Natural killer cell (primary cell): Measurements from ENCODE around the gene TEKT2. TPM values are rescaled to one million over a fixed set of nuclear protein-coding genes. Genes with fewer than 3 reads are reported as not detected.

ENCODE experiments used
- ATAC-seq, 3 donors: fragments of 150-1000 bp in 2 of 3; fragments of 200-7000 bp in 1 of 3; cut with Tn5 transposase; 1 replicate in 1 of 3; 2 replicates in 2 of 3; pipeline ENCODE4 v1.10.0; 2021; ENCODE audit warnings: mild to moderate bottlenecking in 2 of 3, moderate library complexity in 2 of 3
- DNase-seq, 2 donors: peaks; one replicate each; pipeline versions ENCODE4 v3.0.0 to v3.0.0-alpha.2; 2013 to 2021; ENCODE audit warnings: mixed read lengths in 1 of 2
- H3K27ac ChIP-seq: one replicate; pipeline ENCODE4 v1.5.1; 2013; ENCODE audit warnings: mild to moderate bottlenecking, low read length
- H3K27me3 ChIP-seq: one replicate; pipeline ENCODE4 v1.6.1; 2013; ENCODE audit warnings: low read length; ENCODE audit not compliant: control insufficient read depth, insufficient read depth
- H3K36me3 ChIP-seq: one replicate; pipeline ENCODE4 v1.6.1; 2013; ENCODE audit warnings: low read length; ENCODE audit not compliant: control insufficient read depth, insufficient read depth
- H3K4me1 ChIP-seq: one replicate; pipeline ENCODE4 v1.6.1; 2013; ENCODE audit warnings: low read length; ENCODE audit not compliant: control insufficient read depth, insufficient read depth
- H3K4me3 ChIP-seq: one replicate; pipeline ENCODE4 v1.5.1; 2013; ENCODE audit warnings: low read length
- H3K9me3 ChIP-seq: one replicate; pipeline ENCODE4 v1.6.1; 2013; ENCODE audit warnings: low read length; ENCODE audit not compliant: control insufficient read depth, insufficient read depth
- H3K27ac Mint-ChIP-seq, 2 donors: one replicate each; pipeline ENCODE4 v1.8.0; 2022; ENCODE audit warnings: mild to moderate bottlenecking in 2 of 2, mixed read lengths in 2 of 2, moderate library complexity in 1 of 2
- H3K27me3 Mint-ChIP-seq, 2 donors: one replicate each; pipeline ENCODE4 v1.8.0; 2022; ENCODE audit warnings: low read depth in 2 of 2, mixed read lengths in 2 of 2
- H3K36me3 Mint-ChIP-seq: one replicate; pipeline ENCODE4 v1.8.0; 2022; ENCODE audit warnings: mixed read lengths
- H3K4me1 Mint-ChIP-seq, 2 donors: one replicate each; pipeline ENCODE4 v1.8.0; 2022; ENCODE audit warnings: mixed read lengths in 2 of 2
- H3K4me3 Mint-ChIP-seq: one replicate; pipeline ENCODE4 v1.8.0; 2022; ENCODE audit warnings: mild to moderate bottlenecking, moderate library complexity, mixed read lengths
- H3K9me3 Mint-ChIP-seq, 2 donors: one replicate each; pipeline ENCODE4 v1.8.0; 2022; ENCODE audit warnings: mixed read lengths in 2 of 2
- WGBS: methylation state at CpG from one replicate; pipeline ENCODE4 v1.1.7; 2013; ENCODE audit warnings: missing lambda C conversion rate; ENCODE audit not compliant: insufficient coverage; 5-methylcytosine and 5-hydroxymethylcytosine counted together
- intact Hi-C: fragments of 100-400 bp; cut with micrococcal nuclease; formaldehyde crosslinking; loops from one replicate; pipeline ENCODE4 v1.14.2; 2022
- total RNA-seq, 4 donors: library from RNA; stranded (reverse); fragments of 120-200 nt in 1 of 4; gene quantifications; one replicate each; pipeline versions ENCODE4 v1.2.3 to v1.2.4, GENCODE V29; 2013 to 2022
- TF ChIP-seq, protein P1 (sequence below): fragments of 200-600 bp; IDR thresholded peaks from one replicate; pipeline ENCODE4 v1.8.0; 2022; ENCODE audit warnings: antibody characterized with exemption

The TEKT2 gene, protein sequence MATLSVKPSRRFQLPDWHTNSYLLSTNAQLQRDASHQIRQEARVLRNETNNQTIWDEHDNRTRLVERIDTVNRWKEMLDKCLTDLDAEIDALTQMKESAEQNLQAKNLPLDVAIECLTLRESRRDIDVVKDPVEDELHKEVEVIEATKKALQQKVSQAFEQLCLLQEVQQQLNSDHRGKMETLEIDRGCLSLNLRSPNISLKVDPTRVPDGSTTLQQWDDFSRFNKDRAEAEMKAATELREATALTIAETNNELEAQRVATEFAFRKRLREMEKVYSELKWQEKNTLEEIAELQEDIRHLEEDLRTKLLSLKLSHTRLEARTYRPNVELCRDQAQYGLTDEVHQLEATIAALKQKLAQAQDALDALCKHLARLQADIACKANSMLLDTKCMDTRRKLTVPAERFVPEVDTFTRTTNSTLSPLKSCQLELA
- total RNA-seq: under 1 TPM in 2 of 3 donors, not detected in 1; 0.24 to 0.35 TPM
- not detected for total RNA-seq (2013)

DNA sequence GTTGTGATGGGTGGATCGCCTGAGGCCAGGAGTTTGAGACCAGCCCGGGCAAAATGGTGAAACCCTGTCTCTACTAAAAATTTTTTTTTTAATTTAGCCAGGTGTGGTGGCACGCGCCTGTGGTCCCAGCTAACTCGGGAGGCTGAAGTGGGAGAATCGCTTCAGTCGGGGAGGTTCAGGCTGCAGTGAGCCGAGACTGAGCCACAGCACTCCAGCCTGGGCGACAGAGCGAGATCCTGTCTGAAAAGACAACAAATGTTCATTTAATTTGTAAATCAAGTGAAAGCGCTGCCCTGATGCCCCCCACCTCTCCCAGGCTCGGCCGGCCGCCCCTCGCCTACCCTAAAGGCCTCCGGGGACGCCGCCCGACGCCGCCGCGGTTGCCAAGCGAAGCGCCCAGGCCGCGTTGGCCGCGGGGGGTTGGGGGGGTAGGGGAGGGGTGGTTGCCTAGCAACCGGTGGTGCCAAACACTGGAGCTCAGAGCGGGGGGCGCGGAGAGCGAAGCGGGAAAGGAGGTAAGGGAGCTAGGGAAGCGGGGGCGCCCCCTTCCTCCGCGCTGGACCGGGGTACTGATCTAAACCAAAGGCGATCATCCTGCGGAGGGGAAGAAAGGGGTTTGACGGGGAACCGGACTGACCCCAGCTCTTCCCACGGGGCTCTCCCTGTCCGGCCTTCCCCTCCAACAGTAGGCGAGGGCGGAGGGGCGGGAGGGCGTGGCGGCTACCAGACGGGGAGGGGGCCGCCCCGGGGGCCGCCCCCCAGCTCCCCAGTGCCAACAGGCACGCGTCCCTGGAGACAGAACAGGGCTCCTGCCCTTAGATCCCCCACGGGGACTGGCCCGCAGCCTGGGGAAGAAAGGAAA, at the start of gene TEKT2:
Gene TEKT2, plus strand, starts transcription at position 460 of the 862 bp plus-strand sequence. CDS start 828 bp downstream, outside the sequence.
- TF ChIP-seq, protein P1, sequence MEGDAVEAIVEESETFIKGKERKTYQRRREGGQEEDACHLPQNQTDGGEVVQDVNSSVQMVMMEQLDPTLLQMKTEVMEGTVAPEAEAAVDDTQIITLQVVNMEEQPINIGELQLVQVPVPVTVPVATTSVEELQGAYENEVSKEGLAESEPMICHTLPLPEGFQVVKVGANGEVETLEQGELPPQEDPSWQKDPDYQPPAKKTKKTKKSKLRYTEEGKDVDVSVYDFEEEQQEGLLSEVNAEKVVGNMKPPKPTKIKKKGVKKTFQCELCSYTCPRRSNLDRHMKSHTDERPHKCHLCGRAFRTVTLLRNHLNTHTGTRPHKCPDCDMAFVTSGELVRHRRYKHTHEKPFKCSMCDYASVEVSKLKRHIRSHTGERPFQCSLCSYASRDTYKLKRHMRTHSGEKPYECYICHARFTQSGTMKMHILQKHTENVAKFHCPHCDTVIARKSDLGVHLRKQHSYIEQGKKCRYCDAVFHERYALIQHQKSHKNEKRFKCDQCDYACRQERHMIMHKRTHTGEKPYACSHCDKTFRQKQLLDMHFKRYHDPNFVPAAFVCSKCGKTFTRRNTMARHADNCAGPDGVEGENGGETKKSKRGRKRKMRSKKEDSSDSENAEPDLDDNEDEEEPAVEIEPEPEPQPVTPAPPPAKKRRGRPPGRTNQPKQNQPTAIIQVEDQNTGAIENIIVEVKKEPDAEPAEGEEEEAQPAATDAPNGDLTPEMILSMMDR: no peak
- peaks cover 19% of the 10 kb centered on the region for H3K4me1 ChIP-seq
- Mint-ChIP-seq H3K27ac (no peak within 1 kb of the TSS), H3K27me3 (peaks cover 12 to 28% of the 10 kb centered on the region in 2 donors), H3K36me3 (no peaks in the 10 kb centered on the region), H3K4me3 (no peak within 1 kb of the TSS), H3K4me1 (no peaks in the 10 kb centered on the region), H3K9me3 (no peaks in the 10 kb centered on the region)
- H3K9me3 ChIP-seq: no peaks in the 10 kb centered on the region
- no peak within 1 kb of the TSS for H3K27ac ChIP-seq
- WGBS: 17% methylated on average over 58 of the region's 59 CpGs
- DNase-seq (peak in 1 of 2 donors; percentile 43), ATAC-seq (no peak)
- no peaks in the 10 kb centered on the region for H3K36me3 ChIP-seq
- H3K27me3 ChIP-seq: peaks cover 6% of the 10 kb centered on the region
- no peak within 1 kb of the TSS for H3K4me3 ChIP-seq
- intact Hi-C loops: no loop called here

DNA sequence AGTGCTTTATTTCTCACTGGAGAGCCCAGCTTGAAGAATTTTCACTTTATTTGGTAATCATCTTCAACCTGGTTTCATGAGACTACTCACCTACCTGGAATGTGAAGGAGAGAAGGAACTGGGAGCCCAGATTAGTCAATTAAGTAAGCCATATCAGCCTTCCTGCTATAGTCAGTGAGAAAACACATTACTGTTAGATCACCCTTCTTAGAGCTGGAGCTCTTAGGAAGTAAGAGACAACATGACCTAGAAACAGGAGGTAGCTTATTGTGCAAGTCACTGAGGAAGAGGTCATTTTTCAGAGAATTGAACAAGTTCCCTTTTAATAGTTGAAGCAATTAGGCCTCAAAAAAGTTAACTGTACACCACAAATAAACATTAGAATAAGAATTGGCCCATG, 49.2 kb upstream of the TEKT2 start:
- Histone ChIP-seq H3K27ac (no peak overlapping the region), H3K27me3 (no peaks in the 10 kb centered on the region), H3K36me3 (peaks cover 25% of the 10 kb centered on the region), H3K4me3 (no peak overlapping the region), H3K9me3 (no peaks in the 10 kb centered on the region), H3K4me1 (no peaks in the 10 kb centered on the region)
- TF ChIP-seq, protein P1: no peak
- intact Hi-C loops: no loop called here
- Mint-ChIP-seq H3K4me1 (no peaks in the 10 kb centered on the region), H3K9me3 (no peaks in the 10 kb centered on the region), H3K4me3 (no peak overlapping the region), H3K27ac (peak overlapping the region in 1 of 2 donors; percentile 23), H3K36me3 (no peaks in the 10 kb centered on the region), H3K27me3 (no peaks in the 10 kb centered on the region)
- peak in 1 of 3 donors; percentile 54 for ATAC-seq
- DNase-seq: no peak

DNA sequence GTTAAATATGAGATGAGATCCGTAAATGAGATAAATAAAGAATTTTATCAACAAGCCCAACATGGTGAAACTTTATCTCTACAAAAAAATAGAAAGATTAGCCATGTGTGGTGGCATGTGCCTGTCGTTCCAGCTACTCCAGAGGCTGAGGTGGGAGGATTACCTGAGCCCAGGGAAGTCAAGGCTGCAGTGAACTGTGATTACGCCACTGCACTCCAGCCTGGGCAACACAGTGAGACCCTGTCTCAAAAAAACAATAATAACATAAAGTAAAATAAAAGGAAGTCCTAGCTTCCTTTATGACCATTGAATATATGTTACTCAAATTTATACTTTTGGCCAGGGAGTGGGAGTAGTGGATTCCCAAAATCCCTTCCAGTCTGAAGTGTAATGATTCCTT, 48.7 kb upstream of the TEKT2 start:
- intact Hi-C loops: no loop called here
- H3K4me1 Mint-ChIP-seq: no peaks in the 10 kb centered on the region
- Histone ChIP-seq H3K4me1 (no peaks in the 10 kb centered on the region), H3K9me3 (no peaks in the 10 kb centered on the region), H3K4me3 (no peak overlapping the region), H3K27me3 (no peaks in the 10 kb centered on the region), H3K36me3 (peaks cover 30% of the 10 kb centered on the region), H3K27ac (no peak overlapping the region)
- H3K27ac Mint-ChIP-seq: peak overlapping the region in 1 of 2 donors; percentile 23
- H3K36me3 Mint-ChIP-seq: peaks cover 3% of the 10 kb centered on the region
- H3K4me3 Mint-ChIP-seq: no peak overlapping the region
- WGBS: 83% methylated on average over 2 of the region's 3 CpGs
- DNase-seq: no peak
- no peaks in the 10 kb centered on the region for H3K27me3 Mint-ChIP-seq
- ATAC-seq: no peak
- H3K9me3 Mint-ChIP-seq: no peaks in the 10 kb centered on the region
- TF ChIP-seq, protein P1: no peak
